Lower leg skin (tissue), 3 donors: ENCODE measurements around the gene MAGI3.

Source experiments
- CTCF ChIP-seq, 3 donors: fragments of 450-650 bp; IDR thresholded peaks; one replicate each; pipeline ENCODE4 v1.5.1; 2016; ENCODE audit warnings: antibody characterized with exemption in 3 of 3, mild to moderate bottlenecking in 3 of 3, moderate library complexity in 2 of 3
- POLR2A ChIP-seq, 2 donors: fragments of 450-650 bp; IDR thresholded peaks; one replicate each; pipeline ENCODE4 v1.6.1; 2016 to 2017; ENCODE audit warnings: antibody characterized with exemption in 2 of 2, mild to moderate bottlenecking in 1 of 2, moderate library complexity in 1 of 2

- TF ChIP-seq POLR2A (IDR thresholded peaks at IDR 0.05) (no peak), CTCF (IDR thresholded peaks at IDR 0.05) (no peak)
Observed at GRCh38 chr1:113433184-113433583, 42.9 kb downstream of the MAGI3 start.
